Fibroblast of lung (primary cell): Measurements from ENCODE around the gene ACOT7. TPM values are rescaled to one million over a fixed set of nuclear protein-coding genes. Genes with fewer than 3 reads are reported as not detected.

Experiments used
- DNase-seq, 2 donors: peaks; one replicate each; pipeline versions ENCODE4 v3.0.0 to v3.0.0-alpha.2; 2010; ENCODE audit warnings: low read depth in 2 of 2
- H2AFZ ChIP-seq: 2 replicates; pipeline ENCODE4 v1.5.1; 2012; ENCODE audit warnings: low read length, control low read depth, inconsistent platforms
- H3K27ac ChIP-seq: 2 replicates; pipeline ENCODE4 v1.5.1; 2011; ENCODE audit warnings: low read length, control low read depth; ENCODE audit not compliant: insufficient read depth
- H3K27me3 ChIP-seq: 2 replicates; pipeline ENCODE4 v1.5.1; 2011; ENCODE audit warnings: mild to moderate bottlenecking, low read length; ENCODE audit not compliant: control insufficient read depth, insufficient read depth
- H3K36me3 ChIP-seq: 2 replicates; pipeline ENCODE4 v1.5.1; 2011; ENCODE audit warnings: low read length; ENCODE audit not compliant: control insufficient read depth, insufficient read depth
- H3K4me1 ChIP-seq: 2 replicates; pipeline ENCODE4 v1.5.1; 2011; ENCODE audit warnings: low read length; ENCODE audit not compliant: control insufficient read depth, insufficient read depth; ENCODE audit errors: extremely low read depth
- H3K4me2 ChIP-seq: 2 replicates; pipeline ENCODE4 v1.5.1; 2011; ENCODE audit warnings: low read length, control low read depth; ENCODE audit not compliant: insufficient read depth; ENCODE audit errors: extremely low read depth
- H3K4me3 ChIP-seq, 4 experiments: fragments of 200-600 bp in 1 of 4; sonication (generic) in 1 of 4; replicated peaks in 1 of 4; 2 replicates each; pipeline ENCODE4 v1.5.1; 2011 to 2016; ENCODE audit warnings: low read length in 4 of 4, low read depth in 3 of 4, mild to moderate bottlenecking in 3 of 4, control low read depth in 2 of 4, inconsistent platforms in 1 of 4, mixed read lengths in 1 of 4; ENCODE audit not compliant: insufficient read depth in 1 of 4; ENCODE audit errors: control extremely low read depth in 1 of 4
- H3K79me2 ChIP-seq: 2 replicates; pipeline ENCODE4 v1.5.1; 2012; ENCODE audit warnings: mild to moderate bottlenecking, low read length, inconsistent platforms; ENCODE audit not compliant: control insufficient read depth, insufficient read depth
- H3K9ac ChIP-seq: 2 replicates; pipeline ENCODE4 v1.5.1; 2011; ENCODE audit warnings: mild to moderate bottlenecking, low read length, control low read depth; ENCODE audit not compliant: insufficient read depth
- H3K9me3 ChIP-seq: 2 replicates; pipeline ENCODE4 v1.5.1; 2012; ENCODE audit warnings: low read depth, low read length; ENCODE audit not compliant: control insufficient read depth, insufficient read depth
- H4K20me1 ChIP-seq: 2 replicates; pipeline ENCODE4 v1.5.1; 2011; ENCODE audit warnings: low read length; ENCODE audit not compliant: control insufficient read depth, insufficient read depth; ENCODE audit errors: extremely low read depth
- EZH2 ChIP-seq: IDR thresholded peaks from 2 replicates; pipeline ENCODE4 v1.5.1; 2012; ENCODE audit warnings: low read length, control low read depth, mild to moderate bottlenecking; ENCODE audit errors: missing control alignments
- polyA plus RNA-seq, 2 donors: library from polyadenylated mRNA; depleted of rRNA in 1 of 2; stranded (reverse) in 1 of 2; unstranded in 1 of 2; fragments of >200 nt; gene quantifications; 2 replicates each; pipeline ENCODE4 v1.2.1, GENCODE V29; 2011 to 2012; ENCODE audit warnings: missing spikeins in 1 of 2
- total RNA-seq: library from RNA; depleted of rRNA; stranded (reverse); fragments of >200 nt; gene quantifications from 2 replicates; pipeline ENCODE4 v1.2.1, GENCODE V29; 2014
- TF ChIP-seq, protein P1 (sequence below), 2 donors: IDR thresholded peaks in 1 of 2; conservative IDR thresholded peaks in 1 of 2; 1 replicate in 1 of 2; 2 replicates in 1 of 2; pipeline ENCODE4 v1.5.1; 2011 to 2012; ENCODE audit warnings: low read length in 2 of 2, control low read depth in 1 of 2, inconsistent platforms in 1 of 2, low read depth in 1 of 2, mild to moderate bottlenecking in 1 of 2

Gene ACOT7
- total and polyA plus RNA-seq, 2 donors (not counting 1 experiment from before 2014, with no cell fraction given): 50.7 to 58.0 TPM

DNA sequence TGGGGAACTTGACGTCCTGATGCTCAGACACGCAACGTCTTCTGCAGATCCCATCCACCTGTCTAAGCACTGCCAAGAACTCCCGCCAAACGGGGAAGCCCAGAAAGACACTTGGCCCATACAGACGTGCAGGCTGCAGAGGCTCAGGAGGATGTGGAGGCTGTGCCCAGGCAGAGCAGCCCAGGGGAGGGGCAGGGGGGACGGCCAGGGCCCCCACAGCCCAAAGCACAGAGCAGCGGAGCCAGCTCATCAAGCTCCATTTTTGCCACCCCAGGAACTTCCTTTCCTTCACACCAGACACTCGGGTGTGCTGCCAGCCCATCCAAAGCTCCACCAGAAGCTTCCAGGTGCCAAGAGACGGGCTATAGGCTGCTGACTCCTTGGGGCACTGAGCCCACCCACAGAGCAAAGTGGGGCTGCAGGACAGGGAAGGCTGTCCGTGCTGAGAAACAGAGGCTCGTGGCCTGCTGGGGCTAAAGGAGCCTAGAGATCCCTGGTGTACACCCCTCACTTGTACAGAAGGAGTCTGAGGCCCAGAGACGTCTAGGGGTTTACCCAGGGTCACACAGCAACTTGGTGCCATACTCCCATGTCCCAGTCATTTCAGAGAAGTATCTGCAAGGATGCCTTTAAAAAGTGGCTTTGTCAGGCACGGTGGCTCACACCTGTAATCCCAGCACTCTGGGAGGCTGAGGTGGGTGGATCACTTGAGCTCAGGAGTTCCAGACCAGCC lies 59.1 kb downstream of the ACOT7 start:
- TF ChIP-seq, protein P1, sequence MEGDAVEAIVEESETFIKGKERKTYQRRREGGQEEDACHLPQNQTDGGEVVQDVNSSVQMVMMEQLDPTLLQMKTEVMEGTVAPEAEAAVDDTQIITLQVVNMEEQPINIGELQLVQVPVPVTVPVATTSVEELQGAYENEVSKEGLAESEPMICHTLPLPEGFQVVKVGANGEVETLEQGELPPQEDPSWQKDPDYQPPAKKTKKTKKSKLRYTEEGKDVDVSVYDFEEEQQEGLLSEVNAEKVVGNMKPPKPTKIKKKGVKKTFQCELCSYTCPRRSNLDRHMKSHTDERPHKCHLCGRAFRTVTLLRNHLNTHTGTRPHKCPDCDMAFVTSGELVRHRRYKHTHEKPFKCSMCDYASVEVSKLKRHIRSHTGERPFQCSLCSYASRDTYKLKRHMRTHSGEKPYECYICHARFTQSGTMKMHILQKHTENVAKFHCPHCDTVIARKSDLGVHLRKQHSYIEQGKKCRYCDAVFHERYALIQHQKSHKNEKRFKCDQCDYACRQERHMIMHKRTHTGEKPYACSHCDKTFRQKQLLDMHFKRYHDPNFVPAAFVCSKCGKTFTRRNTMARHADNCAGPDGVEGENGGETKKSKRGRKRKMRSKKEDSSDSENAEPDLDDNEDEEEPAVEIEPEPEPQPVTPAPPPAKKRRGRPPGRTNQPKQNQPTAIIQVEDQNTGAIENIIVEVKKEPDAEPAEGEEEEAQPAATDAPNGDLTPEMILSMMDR (conservative IDR thresholded peaks at IDR 0.05 in 1 of 2, IDR thresholded peaks at IDR 0.05 in 1 of 2; ENCODE audit: low read depth in 1 of 2, low read length in 2 of 2): no peak
- TF ChIP-seq EZH2: no peak
- no peak for DNase-seq

DNA sequence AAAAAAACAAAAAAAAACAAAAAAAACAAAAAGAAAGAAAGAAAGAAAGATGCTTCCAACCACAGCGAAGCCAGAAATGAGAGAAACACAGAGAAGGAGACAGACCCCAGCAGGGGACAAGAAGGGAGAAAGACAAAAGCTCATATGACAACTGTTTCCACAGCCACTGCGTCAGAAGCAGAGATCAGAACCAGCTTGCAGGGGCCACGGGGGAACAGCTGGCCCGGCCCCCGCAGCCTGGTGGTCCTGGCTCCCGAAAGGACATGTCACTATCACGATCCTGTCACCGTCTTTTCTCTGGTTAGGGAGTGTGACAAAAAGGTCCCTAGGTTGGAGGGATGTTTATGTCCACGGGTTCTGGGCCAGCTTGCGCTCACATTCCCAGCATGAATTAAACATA lies 60.7 kb downstream of the ACOT7 start:
- no peaks in the 10 kb centered on the region for H3K9me3 ChIP-seq
- no peaks in the 10 kb centered on the region for H3K36me3 ChIP-seq
- no peak for DNase-seq
- H3K4me3 ChIP-seq: no peak overlapping the region
- TF ChIP-seq EZH2: no peak
- TF ChIP-seq, protein P1 (conservative IDR thresholded peaks at IDR 0.05 in 1 of 2, IDR thresholded peaks at IDR 0.05 in 1 of 2; ENCODE audit: low read depth in 1 of 2, low read length in 2 of 2): no peak
- H3K9ac ChIP-seq: no peak overlapping the region
- H3K4me1 ChIP-seq: peaks cover 9% of the 10 kb centered on the region
- H4K20me1 ChIP-seq: no peaks in the 10 kb centered on the region
- H2AFZ ChIP-seq: no peak overlapping the region
- H3K27me3 ChIP-seq: no peaks in the 10 kb centered on the region
- H3K27ac ChIP-seq: no peak overlapping the region
- H3K79me2 ChIP-seq: no peaks in the 10 kb centered on the region
- H3K4me2 ChIP-seq: no peak overlapping the region

More for the DNA sequence above, 59.1 kb downstream of the ACOT7 start:
- Histone ChIP-seq H3K9me3 (no peaks in the 10 kb centered on the region), H3K36me3 (no peaks in the 10 kb centered on the region), H3K4me3 (no peak overlapping the region), H3K9ac (no peak overlapping the region), H4K20me1 (no peaks in the 10 kb centered on the region), H3K4me1 (peaks cover 9% of the 10 kb centered on the region), H2AFZ (no peak overlapping the region), H3K27ac (no peak overlapping the region), H3K4me2 (no peak overlapping the region), H3K79me2 (no peaks in the 10 kb centered on the region), H3K27me3 (no peaks in the 10 kb centered on the region)

DNA sequence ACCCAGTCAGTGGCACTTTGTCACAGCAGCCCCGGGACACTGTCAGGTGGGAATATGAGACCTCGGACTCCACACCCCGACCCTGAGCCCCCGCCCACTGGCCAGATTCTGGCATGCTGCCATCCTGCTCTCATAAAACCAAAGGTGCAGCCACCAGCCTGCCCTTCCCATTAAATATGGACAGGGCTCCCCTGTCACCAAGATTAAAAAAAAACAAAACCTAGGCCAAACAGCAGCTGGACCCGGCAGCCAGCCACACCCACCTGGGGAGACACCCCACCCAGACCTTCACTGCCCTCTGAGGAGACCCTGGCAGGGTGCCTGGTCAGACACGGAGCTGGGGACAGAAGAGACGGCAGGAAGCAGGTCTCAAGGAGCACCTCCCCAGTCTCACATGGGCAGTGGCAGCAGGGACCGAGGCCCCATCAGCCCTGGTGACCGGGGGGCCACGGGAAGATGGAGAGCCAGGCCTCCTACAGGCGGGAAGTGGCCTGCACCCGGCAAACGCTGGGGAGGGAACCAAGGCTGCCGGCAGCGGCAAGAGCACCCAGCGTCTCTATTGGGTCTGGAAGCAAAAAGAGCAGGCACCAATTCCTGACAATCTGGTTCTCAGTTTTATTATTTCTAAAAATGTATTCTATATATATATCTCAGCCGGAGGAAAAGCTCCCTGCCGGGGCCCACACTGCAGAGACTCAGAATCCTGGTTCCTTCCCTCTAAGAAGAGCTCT lies 61.9 kb downstream of the ACOT7 start:
- Histone ChIP-seq H4K20me1 (no peaks in the 10 kb centered on the region), H3K4me1 (peaks cover 9% of the 10 kb centered on the region), H3K4me2 (no peak overlapping the region), H3K36me3 (peaks cover 2% of the 10 kb centered on the region), H3K27me3 (no peaks in the 10 kb centered on the region), H2AFZ (no peak overlapping the region), H3K9ac (no peak overlapping the region), H3K79me2 (no peaks in the 10 kb centered on the region), H3K27ac (no peak overlapping the region), H3K4me3 (no peak overlapping the region), H3K9me3 (no peaks in the 10 kb centered on the region)
- TF ChIP-seq, protein P1 (conservative IDR thresholded peaks at IDR 0.05 in 1 of 2, IDR thresholded peaks at IDR 0.05 in 1 of 2; ENCODE audit: low read depth in 1 of 2, low read length in 2 of 2): no peak
- TF ChIP-seq EZH2: no peak
- no peak for DNase-seq
